Posterior cingulate gyrus (tissue), 11 donors: ENCODE data around the gene TEX261.

Source experiments
- DNase-seq, 10 donors: peaks; one replicate each; pipeline versions ENCODE4 v3.0.0 to v3.0.0-alpha.2; 2020 to 2021; ENCODE audit warnings: mixed read lengths in 3 of 10
- intact Hi-C: fragments of 100-400 bp; cut with DNase I; formaldehyde crosslinking; loops from one replicate; pipeline ENCODE4 v1.15.1; 2023

TEX261 gene

DNA sequence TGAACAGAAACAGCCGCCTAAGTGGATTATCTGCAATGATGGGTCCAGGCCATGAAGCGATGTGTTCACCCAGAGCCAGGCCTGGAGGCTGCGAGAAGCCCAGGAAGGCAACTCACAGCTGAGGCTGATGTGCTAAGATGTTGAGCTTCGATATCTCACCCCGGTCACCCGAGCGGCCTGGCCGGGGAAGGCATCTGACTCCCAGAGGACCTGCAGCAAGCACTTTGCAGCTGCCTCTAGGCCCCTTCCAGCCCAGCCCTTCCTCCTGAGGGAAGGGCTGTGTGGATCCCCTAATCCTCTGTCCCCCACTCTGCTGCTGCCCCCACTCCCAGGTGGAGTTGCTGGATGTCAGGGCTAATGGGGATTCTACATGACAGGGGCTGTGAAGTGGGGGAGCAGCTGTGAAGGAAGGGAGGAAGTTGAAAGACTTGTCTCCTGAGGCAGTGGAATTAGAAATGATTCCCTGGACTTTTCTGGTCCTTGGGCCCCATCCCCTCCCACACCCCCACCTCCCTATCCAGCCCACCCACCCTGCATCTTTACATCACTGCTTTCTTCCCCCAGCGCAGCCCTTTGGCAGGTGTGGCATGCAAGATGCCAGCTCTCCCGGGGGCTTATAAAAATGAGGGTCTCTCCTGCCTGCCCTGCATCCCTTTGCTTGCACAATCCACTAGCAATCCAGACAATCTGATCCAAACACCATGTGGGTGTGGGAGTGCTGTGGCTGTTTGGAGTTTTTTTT, 54.7 kb downstream of the TEX261 start:
- intact Hi-C loops: no loop called here
- peak in 1 of 10 donors; percentile 78 for DNase-seq

DNA sequence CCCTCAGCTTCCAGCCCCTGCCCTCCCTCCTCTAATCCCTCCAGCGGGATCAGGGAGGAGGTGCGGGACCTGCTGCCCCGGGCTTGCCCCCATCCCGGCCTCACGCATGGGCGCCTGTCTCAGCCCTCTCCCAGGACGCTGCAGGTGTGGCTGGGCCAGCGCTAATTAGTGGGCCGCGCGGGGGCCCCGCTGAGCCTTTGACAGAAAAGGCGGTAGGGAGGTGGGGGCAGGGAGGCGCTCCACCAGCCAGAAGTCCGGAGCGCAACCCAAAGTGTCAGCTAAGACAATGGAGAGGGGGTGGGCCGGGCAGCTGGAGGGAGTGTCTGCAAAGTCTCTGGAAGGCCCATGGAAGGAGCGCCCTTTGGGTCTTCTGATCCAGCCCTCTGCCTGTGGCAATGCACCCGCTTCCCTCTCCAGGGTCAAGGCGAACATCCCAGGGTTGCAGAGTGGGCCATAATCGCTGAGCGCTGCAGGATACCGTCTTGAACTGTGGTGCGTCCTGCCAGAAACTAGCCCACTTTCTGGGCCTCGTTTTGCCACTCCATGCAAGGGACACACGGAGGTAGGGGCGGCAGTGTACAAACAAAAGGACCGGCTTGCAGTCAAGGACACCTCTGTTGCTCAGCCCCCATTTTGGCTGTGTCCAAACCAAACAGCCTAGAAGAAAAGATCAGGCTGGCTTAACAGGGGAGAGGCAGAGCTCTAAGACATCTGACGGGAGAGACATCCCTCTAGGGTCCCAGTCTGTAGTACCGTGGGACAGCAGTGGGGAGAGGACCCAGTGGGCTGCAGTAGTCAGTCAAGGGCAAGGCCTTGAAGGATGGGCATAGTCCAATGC, 55.5 kb downstream of the TEX261 start:
- intact Hi-C loops: no loop called here
- peak in 2 of 10 donors; percentile 12 to 73 for DNase-seq

DNA sequence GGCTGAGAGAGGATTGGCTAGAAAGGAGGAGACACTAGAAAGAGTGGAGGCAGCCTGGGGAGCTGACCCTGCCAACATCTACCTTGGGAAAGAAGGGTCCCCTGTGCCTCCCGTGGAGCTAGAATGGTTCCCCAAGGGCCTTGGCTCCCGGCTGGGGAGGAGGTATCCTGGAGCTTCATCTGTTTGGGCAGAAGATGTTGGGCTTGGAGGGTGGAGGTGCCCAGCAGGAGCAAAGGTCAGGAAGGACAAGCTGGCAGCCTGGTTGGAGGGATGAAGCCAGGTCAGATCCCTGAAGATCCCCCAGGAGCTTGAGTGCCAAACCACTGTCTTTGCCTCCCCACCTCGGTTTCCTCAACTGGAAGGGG, 56.1 kb downstream of the TEX261 start:
- intact Hi-C loops: no loop called here
- DNase-seq: peak in 1 of 10 donors; percentile 54

DNA sequence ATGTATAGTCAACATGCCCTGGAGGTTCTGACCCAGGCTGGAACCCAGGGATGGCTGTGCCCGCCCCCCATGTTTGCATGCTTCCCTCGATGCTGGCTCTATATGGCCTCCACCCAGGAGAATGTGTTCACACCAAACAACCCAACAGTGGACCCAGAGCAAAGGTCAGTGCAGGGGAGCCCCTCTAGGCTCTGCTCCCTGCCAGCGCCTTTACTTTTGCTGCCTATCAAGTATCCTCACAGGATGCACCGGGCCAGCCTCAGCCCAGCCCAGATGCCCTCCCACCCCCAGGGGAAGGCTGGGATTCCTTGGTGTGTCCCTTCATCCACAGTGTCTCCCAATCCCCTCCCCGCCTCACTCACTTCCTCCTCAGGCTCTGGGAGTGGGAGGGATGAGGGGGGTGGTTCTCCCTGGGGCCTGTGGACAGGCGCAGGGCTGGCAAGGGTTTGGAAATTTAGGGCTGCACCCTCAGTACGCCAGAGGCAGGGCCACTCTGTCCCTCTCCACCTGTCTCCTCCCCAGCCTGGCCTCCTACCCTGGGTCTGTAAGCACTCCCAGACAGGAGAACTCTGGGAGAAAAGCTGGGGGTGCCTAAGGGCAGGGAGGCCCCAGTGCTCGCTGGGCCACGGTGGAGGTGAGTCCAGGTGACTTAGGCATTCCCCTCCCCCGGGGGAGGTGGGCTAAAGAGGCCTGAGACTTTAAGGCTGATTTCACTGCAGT, 56.6 kb downstream of the TEX261 start:
- DNase-seq: peak in 1 of 10 donors; percentile 36
- intact Hi-C loops: no loop called here

DNA sequence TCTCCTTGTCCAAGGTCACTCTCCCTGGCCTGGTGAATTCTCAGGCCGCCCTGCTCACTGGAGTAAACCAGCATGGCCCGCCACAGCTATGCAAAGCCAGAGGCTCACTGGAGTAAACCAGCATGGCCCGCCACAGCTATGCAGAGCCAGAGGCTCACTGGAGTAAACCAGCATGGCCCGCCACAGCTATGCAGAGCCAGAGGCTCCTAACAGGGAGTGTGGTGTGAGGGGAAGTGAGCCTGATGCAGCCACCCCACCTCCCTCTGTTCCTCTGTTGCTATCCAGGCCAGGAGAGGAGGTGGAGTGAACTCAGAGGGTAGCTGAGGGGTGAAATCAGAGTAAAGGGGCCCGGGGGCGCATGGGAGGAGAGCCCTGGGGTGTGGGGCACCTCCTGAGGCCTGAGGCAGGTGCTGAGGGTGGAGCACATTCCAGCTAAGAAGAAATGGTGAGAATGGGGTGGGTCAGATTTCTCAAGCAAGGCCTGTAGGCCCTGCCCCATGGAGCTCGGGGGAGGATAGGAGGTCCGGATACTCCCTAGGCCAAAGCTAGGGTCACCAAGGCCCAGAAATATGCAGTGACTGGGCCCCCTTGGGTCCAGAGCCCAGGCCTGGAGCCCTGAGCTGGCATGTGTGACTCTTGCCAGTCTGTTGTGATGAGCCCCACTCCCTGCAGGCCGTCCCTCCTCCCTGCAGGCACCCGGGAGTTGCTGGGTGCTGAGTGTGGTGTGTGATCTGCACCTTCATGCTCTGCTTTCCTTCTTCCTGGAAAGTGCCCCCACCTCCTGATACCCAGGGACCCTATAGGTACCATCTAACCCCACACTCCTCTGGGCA, 57.5 kb downstream of the TEX261 start:
- DNase-seq: peak in 1 of 10 donors; percentile 80
- intact Hi-C loops: no loop called here

DNA sequence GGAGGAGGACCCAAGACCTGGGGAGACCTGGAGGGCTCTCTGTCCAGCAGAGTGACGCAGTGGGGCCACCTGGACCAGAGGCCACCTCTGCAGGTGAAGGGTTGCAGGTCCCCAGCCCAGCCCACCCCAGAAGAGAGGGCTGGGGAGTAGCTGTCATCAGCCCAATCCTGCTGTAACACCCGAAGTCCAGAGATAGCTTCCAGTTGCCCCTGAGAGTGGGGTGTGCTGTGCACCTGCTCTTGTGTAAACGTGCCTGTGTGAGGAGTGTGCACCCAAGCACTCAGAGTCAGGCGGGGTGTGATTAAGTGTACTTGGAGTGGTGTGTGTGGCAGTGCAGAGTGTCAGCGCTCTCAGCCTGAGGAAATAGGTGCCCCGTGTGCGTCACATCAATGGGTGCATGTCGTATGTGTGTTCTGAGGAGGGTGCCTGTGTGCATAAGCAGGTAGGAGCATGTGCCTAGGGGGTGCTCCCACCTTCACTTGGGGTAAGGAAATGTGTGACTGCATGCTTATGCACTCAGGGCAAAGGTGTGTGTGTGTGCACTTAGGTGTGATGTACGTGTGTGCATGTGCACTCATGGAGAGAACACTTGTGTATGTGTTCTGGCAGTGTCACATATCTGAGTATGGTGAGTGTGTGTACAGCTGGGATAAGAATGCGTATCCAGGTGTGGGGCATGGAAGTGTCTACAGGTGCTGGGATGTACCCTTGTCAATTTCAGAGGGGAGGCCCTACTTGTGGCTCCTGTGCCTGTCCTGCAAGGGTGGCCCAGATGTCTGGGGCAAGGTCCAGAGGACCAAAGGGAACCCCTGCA, 58.3 kb downstream of the TEX261 start:
- intact Hi-C loops: no loop called here
- DNase-seq: peak in 2 of 10 donors; percentile 5 to 50
